GM21737 (cell line): ENCODE data around the gene LGMN.
"Not testable (repeated sequence)": the region's sequence is repeated elsewhere in the genome, so short reads cannot be mapped to it uniquely, and the experiment has no call there.

ENCODE experiments used
- ATAC-seq: cut with Tn5 transposase; IDR thresholded peaks from one replicate; pipeline ENCODE4 v1.9.1; 2021; ENCODE audit warnings: mild to moderate bottlenecking, moderate library complexity; ENCODE audit not compliant: unreplicated experiment

Gene LGMN

GRCh38 chr14:92763666-92764631, 15.5 kb upstream of the LGMN start:
- ATAC-seq: not testable (repeated sequence)

GRCh38 chr14:92760524-92760805, 12.0 kb upstream of the LGMN start:
- no peak for ATAC-seq

- ATAC-seq: no peak
Measured at GRCh38 chr14:92759679-92760523, 11.5 kb upstream of the LGMN start.

- no peak for ATAC-seq
Measured at GRCh38 chr14:92759300-92759678, 10.9 kb upstream of the LGMN start.

- no peak for ATAC-seq
Measured at GRCh38 chr14:92756446-92756845, 8.0 kb upstream of the LGMN start.

GRCh38 chr14:92755495-92755894, 7.1 kb upstream of the LGMN start:
- no peak for ATAC-seq

GRCh38 chr14:92754966-92755365, 6.5 kb upstream of the LGMN start:
- ATAC-seq: no peak

- ATAC-seq: no peak
Measured at GRCh38 chr14:92753250-92753649, 4.8 kb upstream of the LGMN start.

GRCh38 chr14:92751819-92752218, 3.4 kb upstream of the LGMN start:
- no peak for ATAC-seq

- no peak for ATAC-seq
Measured at GRCh38 chr14:92750994-92751400, 2.6 kb upstream of the LGMN start.

GRCh38 chr14:92750222-92750728, 1.8 kb upstream of the LGMN start:
- not testable (repeated sequence) for ATAC-seq

- ATAC-seq: no peak
Measured at GRCh38 chr14:92747701-92748258, 647 bp downstream of the LGMN start.

GRCh38 chr14:92744198-92744597, 4.2 kb downstream of the LGMN start:
- no peak for ATAC-seq

GRCh38 chr14:92740440-92740839, 8.0 kb downstream of the LGMN start:
- ATAC-seq: no peak

GRCh38 chr14:92737619-92738188, 10.7 kb downstream of the LGMN start:
- ATAC-seq: no peak

- no peak for ATAC-seq
Measured at GRCh38 chr14:92737206-92737605, 11.2 kb downstream of the LGMN start.

- ATAC-seq: no peak
Measured at GRCh38 chr14:92735344-92735743, 13.1 kb downstream of the LGMN start.

GRCh38 chr14:92734618-92735017, 13.8 kb downstream of the LGMN start:
- no peak for ATAC-seq

GRCh38 chr14:92733007-92733406, 15.4 kb downstream of the LGMN start:
- ATAC-seq: no peak

- ATAC-seq: no peak
Measured at GRCh38 chr14:92731622-92732115, 16.8 kb downstream of the LGMN start.
